ENCODE measurements around the gene DLEC1.
A peak's percentile ranks its signal among the peaks of the same experiment; 100 is the strongest.

Gene DLEC1

DNA sequence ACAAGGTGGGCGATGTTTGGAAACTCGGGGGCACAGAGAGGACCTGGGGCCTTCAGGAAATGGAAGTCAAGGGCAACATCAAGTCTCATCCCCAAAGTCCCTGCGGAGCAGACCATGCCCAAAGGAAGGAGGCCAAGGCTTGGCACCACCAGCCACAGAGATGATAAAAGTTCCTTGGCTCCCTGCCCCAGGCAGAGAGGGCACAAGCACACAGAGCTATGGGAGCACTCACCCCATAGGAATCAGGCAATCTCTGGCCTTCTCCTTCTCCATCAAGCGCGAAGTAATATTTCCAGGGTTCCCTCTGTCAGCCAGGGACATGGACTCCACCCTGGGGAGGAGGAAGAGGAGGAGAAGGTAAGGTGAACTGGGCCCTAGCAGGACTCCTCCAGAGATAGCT, 90.0 kb downstream of the DLEC1 start:
- H3K4me2 ChIP-seq (ENCODE audit: low read depth, low read length, poor library complexity, severe bottlenecking) = no peak overlapping the region
- TF ChIP-seq EZH2phosphoT487 (conservative IDR thresholded peaks at IDR 0.05; ENCODE audit: low read length) = no peak
- TF ChIP-seq, protein P1, sequence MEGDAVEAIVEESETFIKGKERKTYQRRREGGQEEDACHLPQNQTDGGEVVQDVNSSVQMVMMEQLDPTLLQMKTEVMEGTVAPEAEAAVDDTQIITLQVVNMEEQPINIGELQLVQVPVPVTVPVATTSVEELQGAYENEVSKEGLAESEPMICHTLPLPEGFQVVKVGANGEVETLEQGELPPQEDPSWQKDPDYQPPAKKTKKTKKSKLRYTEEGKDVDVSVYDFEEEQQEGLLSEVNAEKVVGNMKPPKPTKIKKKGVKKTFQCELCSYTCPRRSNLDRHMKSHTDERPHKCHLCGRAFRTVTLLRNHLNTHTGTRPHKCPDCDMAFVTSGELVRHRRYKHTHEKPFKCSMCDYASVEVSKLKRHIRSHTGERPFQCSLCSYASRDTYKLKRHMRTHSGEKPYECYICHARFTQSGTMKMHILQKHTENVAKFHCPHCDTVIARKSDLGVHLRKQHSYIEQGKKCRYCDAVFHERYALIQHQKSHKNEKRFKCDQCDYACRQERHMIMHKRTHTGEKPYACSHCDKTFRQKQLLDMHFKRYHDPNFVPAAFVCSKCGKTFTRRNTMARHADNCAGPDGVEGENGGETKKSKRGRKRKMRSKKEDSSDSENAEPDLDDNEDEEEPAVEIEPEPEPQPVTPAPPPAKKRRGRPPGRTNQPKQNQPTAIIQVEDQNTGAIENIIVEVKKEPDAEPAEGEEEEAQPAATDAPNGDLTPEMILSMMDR (IDR thresholded peaks at IDR 0.05; ENCODE audit: insufficient read depth, low read length, poor library complexity, severe bottlenecking) = no peak
- H3K9me3 ChIP-seq (ENCODE audit: insufficient read depth, low read length) = no peaks in the 10 kb centered on the region
- no peak overlapping the region for H3K9ac ChIP-seq (ENCODE audit: low read length)
- peaks cover 9% of the 10 kb centered on the region; the same call in 1 of the 2 replicates for H3K36me3 ChIP-seq (ENCODE audit: low read length)
- no peaks in the 10 kb centered on the region for H3K9me2 ChIP-seq (replicated peaks; ENCODE audit: insufficient read depth, low read length)
- H4K20me1 ChIP-seq (ENCODE audit: low read depth, low read length) = no peaks in the 10 kb centered on the region
- no peak overlapping the region for H3K4me3 ChIP-seq (ENCODE audit: insufficient read depth, low read length, poor library complexity, severe bottlenecking)
- H2AFZ ChIP-seq (ENCODE audit: low read depth, low read length, severe bottlenecking) = no peak overlapping the region
- H3K27me3 ChIP-seq (ENCODE audit: low read length) = no peaks in the 10 kb centered on the region
- H3F3A ChIP-seq (ENCODE audit: insufficient read depth) = no peaks in the 10 kb centered on the region
- H3K27ac ChIP-seq (ENCODE audit: low read depth, low read length) = no peak overlapping the region
- H3K79me2 ChIP-seq (ENCODE audit: insufficient read depth, low read length) = no peaks in the 10 kb centered on the region

DNA sequence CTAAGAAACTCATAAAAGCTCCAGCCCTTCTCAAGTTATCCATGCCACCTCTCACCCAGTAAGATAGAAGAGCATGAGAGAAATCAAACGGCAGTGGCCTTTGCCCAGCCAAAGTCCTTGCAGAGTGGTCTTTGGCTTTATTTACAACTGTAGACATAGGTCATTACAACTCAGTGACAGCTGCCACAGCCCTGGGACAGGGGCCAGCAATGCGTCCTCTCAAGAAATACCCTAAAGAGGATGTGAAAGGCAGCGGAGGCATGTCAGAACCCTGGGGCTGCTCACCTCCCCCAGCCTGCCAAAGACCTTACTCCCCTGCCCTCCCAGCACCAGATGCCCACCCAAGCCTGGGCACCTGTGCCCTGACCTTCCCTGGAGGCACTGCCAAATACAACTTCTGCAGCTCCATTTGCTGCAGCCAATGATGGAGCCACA, 91.6 kb downstream of the DLEC1 start:
- Histone ChIP-seq H3F3A (ENCODE audit: insufficient read depth) (no peaks in the 10 kb centered on the region), H3K9me2 (replicated peaks; ENCODE audit: insufficient read depth, low read length) (no peaks in the 10 kb centered on the region), H3K36me3 (ENCODE audit: low read length) (peaks cover 5% of the 10 kb centered on the region; the same call in 1 of the 2 replicates), H3K9ac (ENCODE audit: low read length) (no peak overlapping the region), H3K79me2 (ENCODE audit: insufficient read depth, low read length) (no peaks in the 10 kb centered on the region), H3K9me3 (ENCODE audit: insufficient read depth, low read length) (no peaks in the 10 kb centered on the region), H3K27ac (ENCODE audit: low read depth, low read length) (no peak overlapping the region), H3K27me3 (ENCODE audit: low read length) (no peaks in the 10 kb centered on the region), H3K4me2 (ENCODE audit: low read depth, low read length, poor library complexity, severe bottlenecking) (no peak overlapping the region), H4K20me1 (ENCODE audit: low read depth, low read length) (no peaks in the 10 kb centered on the region), H2AFZ (ENCODE audit: low read depth, low read length, severe bottlenecking) (no peak overlapping the region), H3K4me3 (ENCODE audit: insufficient read depth, low read length, poor library complexity, severe bottlenecking) (no peak overlapping the region)
- TF ChIP-seq, protein P1 (IDR thresholded peaks at IDR 0.05; ENCODE audit: insufficient read depth, low read length, poor library complexity, severe bottlenecking) = no peak
- TF ChIP-seq EZH2phosphoT487 (conservative IDR thresholded peaks at IDR 0.05; ENCODE audit: low read length) = no peak

DNA sequence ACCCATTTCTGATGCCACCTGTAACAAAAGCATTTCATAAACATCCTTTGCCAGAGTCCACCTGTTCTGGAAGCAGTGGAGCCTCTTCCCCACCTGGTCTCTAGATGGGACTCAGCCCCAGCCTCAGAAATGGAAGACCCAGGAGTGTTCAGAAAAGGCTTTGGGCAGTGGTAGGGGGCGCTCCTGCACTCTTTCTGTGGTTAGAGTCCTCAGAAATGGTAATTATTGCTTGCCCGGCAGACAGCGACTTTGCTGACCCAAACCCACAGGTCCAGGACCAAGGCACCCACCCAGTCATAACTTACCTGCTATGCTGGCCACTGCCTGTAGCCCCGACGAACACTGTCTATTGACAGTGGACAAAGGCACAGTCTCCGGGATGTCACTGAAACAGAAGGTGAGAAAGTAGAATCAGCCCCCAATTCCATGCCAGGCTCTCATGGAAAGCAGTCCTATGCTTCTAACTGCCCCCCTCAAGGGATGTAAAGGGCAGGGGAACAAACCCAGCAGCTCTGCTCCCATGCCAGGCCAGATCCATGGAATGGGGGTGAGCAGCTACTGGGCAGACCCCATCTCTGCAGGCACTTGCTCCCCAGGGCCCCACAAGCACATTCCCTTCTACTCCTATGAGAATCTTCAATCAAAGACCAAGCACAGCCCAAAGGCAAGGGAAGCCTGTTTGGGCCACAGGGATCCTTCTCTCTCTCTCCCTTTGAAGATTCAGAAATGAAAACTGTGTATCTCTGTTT, 92.8 kb downstream of the DLEC1 start:
- Histone ChIP-seq H3K4me3 (ENCODE audit: insufficient read depth, low read length, poor library complexity, severe bottlenecking) (no peak overlapping the region), H3K36me3 (ENCODE audit: low read length) (peaks cover 5% of the 10 kb centered on the region; the same call in 1 of the 2 replicates), H3K9ac (ENCODE audit: low read length) (no peak overlapping the region), H3K9me2 (replicated peaks; ENCODE audit: insufficient read depth, low read length) (no peaks in the 10 kb centered on the region), H3K9me3 (ENCODE audit: insufficient read depth, low read length) (no peaks in the 10 kb centered on the region), H3K27me3 (ENCODE audit: low read length) (no peaks in the 10 kb centered on the region), H4K20me1 (ENCODE audit: low read depth, low read length) (no peaks in the 10 kb centered on the region), H2AFZ (ENCODE audit: low read depth, low read length, severe bottlenecking) (no peak overlapping the region), H3K79me2 (ENCODE audit: insufficient read depth, low read length) (peaks cover 6% of the 10 kb centered on the region), H3K27ac (ENCODE audit: low read depth, low read length) (no peak overlapping the region), H3F3A (ENCODE audit: insufficient read depth) (no peaks in the 10 kb centered on the region), H3K4me2 (ENCODE audit: low read depth, low read length, poor library complexity, severe bottlenecking) (no peak overlapping the region)
- TF ChIP-seq EZH2phosphoT487 (conservative IDR thresholded peaks at IDR 0.05; ENCODE audit: low read length) = no peak
- TF ChIP-seq, protein P1 (IDR thresholded peaks at IDR 0.05; ENCODE audit: insufficient read depth, low read length, poor library complexity, severe bottlenecking) = peak; percentile 58

Data from SU-DHL-6 (cell line).